ENCODE results near the gene SLFNL1.

GRCh38 chr1:41048540-41048939 is 27.0 kb upstream of the SLFNL1 start:
- TF ChIP-seq POLR2A (IDR thresholded peaks at IDR 0.05; ENCODE audit: low read depth, low read length) (no peak), POLR2AphosphoS5 (IDR thresholded peaks at IDR 0.05; ENCODE audit: low read depth, low read length) (no peak), TAF1 (IDR thresholded peaks at IDR 0.05; ENCODE audit: borderline replicate concordance, low read depth, low read length) (no peak)
